CD14-positive monocyte (primary cell): ENCODE results near the gene C16orf96. TPM values are rescaled to one million over a fixed set of nuclear protein-coding genes. Genes with fewer than 3 reads are reported as not detected.
"Not testable (repeated sequence)": the region's sequence is repeated elsewhere in the genome, so short reads cannot be mapped to it uniquely, and the experiment has no call there.

Experiments used
- DNase-seq, 3 donors: peaks; one replicate each; pipeline ENCODE4 v3.0.0-alpha.2; 2011 to 2022
- H2AFZ ChIP-seq: 2 replicates; pipeline ENCODE4 v1.6.0; 2012; ENCODE audit warnings: mild to moderate bottlenecking, low read depth, low read length, inconsistent platforms; ENCODE audit not compliant: insufficient read depth, poor library complexity, severe bottlenecking
- H3K27ac ChIP-seq, 2 donors: 1 replicate in 1 of 2; 2 replicates in 1 of 2; pipeline ENCODE4 v1.5.1; 2012 to 2013; ENCODE audit warnings: low read length in 2 of 2, control low read depth in 1 of 2, inconsistent platforms in 1 of 2, low read depth in 1 of 2, mild to moderate bottlenecking in 1 of 2
- H3K27me3 ChIP-seq, 2 donors: one replicate each; pipeline versions ENCODE4 v1.6.0 to v1.6.1; 2011 to 2013; ENCODE audit warnings: low read length in 2 of 2; ENCODE audit not compliant: control insufficient read depth in 2 of 2, insufficient read depth in 2 of 2
- H3K36me3 ChIP-seq, 2 donors: replicated peaks in 1 of 2; 1 replicate in 1 of 2; 2 replicates in 1 of 2; pipeline versions ENCODE4 v1.5.1 to v1.6.1; 2012 to 2013; ENCODE audit warnings: low read length in 2 of 2, control low read depth in 1 of 2, inconsistent platforms in 1 of 2, mild to moderate bottlenecking in 1 of 2; ENCODE audit not compliant: insufficient read depth in 2 of 2, control insufficient read depth in 1 of 2
- H3K4me1 ChIP-seq, 2 donors: 1 replicate in 1 of 2; 2 replicates in 1 of 2; pipeline versions ENCODE4 v1.5.1 to v1.6.1; 2012 to 2013; ENCODE audit warnings: low read length in 2 of 2, control low read depth in 1 of 2, inconsistent platforms in 1 of 2, mild to moderate bottlenecking in 1 of 2, moderate library complexity in 1 of 2; ENCODE audit not compliant: insufficient read depth in 2 of 2, control insufficient read depth in 1 of 2
- H3K4me2 ChIP-seq: replicated peaks from 2 replicates; pipeline ENCODE3; 2012; ENCODE audit warnings: low read length, moderate library complexity, mild to moderate bottlenecking; ENCODE audit not compliant: poor library complexity, severe bottlenecking; ENCODE audit errors: extremely low read depth
- H3K4me3 ChIP-seq, 3 experiments: fragments of 200-600 bp in 1 of 3; sonication (generic) in 1 of 3; replicated peaks in 1 of 3; 1 replicate in 2 of 3; 2 replicates in 1 of 3; pipeline ENCODE4 v1.5.1; 2011 to 2013; ENCODE audit warnings: low read length in 3 of 3, mild to moderate bottlenecking in 3 of 3, control low read depth in 2 of 3, low read depth in 2 of 3, inconsistent platforms in 1 of 3, moderate library complexity in 1 of 3
- H3K79me2 ChIP-seq: 2 replicates; pipeline ENCODE4 v1.6.0; 2012; ENCODE audit warnings: mild to moderate bottlenecking, control low read depth, inconsistent platforms, low read length, moderate library complexity; ENCODE audit not compliant: insufficient read depth
- H3K9ac ChIP-seq: 2 replicates; pipeline ENCODE4 v1.6.0; 2017; ENCODE audit warnings: low read length, mild to moderate bottlenecking; ENCODE audit not compliant: insufficient read depth, poor library complexity, severe bottlenecking
- H3K9me3 ChIP-seq, 2 donors: replicated peaks in 1 of 2; 1 replicate in 1 of 2; 2 replicates in 1 of 2; pipeline versions ENCODE4 v1.5.1 to v1.6.1; 2012 to 2013; ENCODE audit warnings: low read length in 2 of 2, control low read depth in 1 of 2; ENCODE audit not compliant: control insufficient read depth in 1 of 2, insufficient read depth in 1 of 2
- H4K20me1 ChIP-seq: 2 replicates; pipeline ENCODE4 v1.6.0; 2012; ENCODE audit warnings: mild to moderate bottlenecking, low read length, control low read depth, moderate library complexity; ENCODE audit not compliant: insufficient read depth
- H3K27ac Mint-ChIP-seq, 7 donors: one replicate each; pipeline ENCODE4 v1.8.0; 2020; ENCODE audit warnings: mild to moderate bottlenecking in 7 of 7, mixed read lengths in 7 of 7, moderate library complexity in 6 of 7, inconsistent platforms in 2 of 7
- H3K27me3 Mint-ChIP-seq, 3 donors: one replicate each; pipeline ENCODE4 v1.8.0; 2021 to 2022; ENCODE audit warnings: low read depth in 3 of 3, mild to moderate bottlenecking in 3 of 3, mixed read lengths in 3 of 3, moderate library complexity in 3 of 3, inconsistent platforms in 1 of 3
- H3K36me3 Mint-ChIP-seq, 2 donors: one replicate each; pipeline ENCODE4 v1.8.0; 2020; ENCODE audit warnings: mixed read lengths in 2 of 2, inconsistent platforms in 1 of 2, mild to moderate bottlenecking in 1 of 2
- H3K4me1 Mint-ChIP-seq: one replicate; pipeline ENCODE4 v1.8.0; 2020; ENCODE audit warnings: mild to moderate bottlenecking, mixed read lengths
- H3K4me3 Mint-ChIP-seq, 2 donors: one replicate each; pipeline ENCODE4 v1.8.0; 2020; ENCODE audit warnings: mild to moderate bottlenecking in 2 of 2, mixed read lengths in 2 of 2, moderate library complexity in 1 of 2
- H3K9me3 Mint-ChIP-seq, 7 donors: one replicate each; pipeline ENCODE4 v1.8.0; 2020 to 2022; ENCODE audit warnings: mixed read lengths in 7 of 7, mild to moderate bottlenecking in 6 of 7, moderate library complexity in 6 of 7, inconsistent platforms in 2 of 7
- CTCF ChIP-seq: fragments of 200-600 bp; IDR thresholded peaks from one replicate; pipeline ENCODE4 v1.8.0; 2022; ENCODE audit warnings: antibody characterized with exemption, mild to moderate bottlenecking
- WGBS: methylation state at CpG from one replicate; pipeline ENCODE4 v1.1.5; 2013; ENCODE audit warnings: missing lambda C conversion rate; ENCODE audit not compliant: insufficient coverage; 5-methylcytosine and 5-hydroxymethylcytosine counted together
- intact Hi-C, 2 donors: fragments of 100-400 bp; cut with micrococcal nuclease; formaldehyde crosslinking; loops; one replicate each; pipeline versions ENCODE4 v1.15.0 to v1.15.1; 2023
- polyA plus RNA-seq, 3 donors: library from polyadenylated mRNA; depleted of rRNA in 1 of 3; unstranded in 2 of 3; stranded (reverse) in 1 of 3; fragments of 300-500 nt in 2 of 3; fragments of >200 nt in 1 of 3; fragmentation: Illumina TruSeq in 2 of 3; gene quantifications; 1 replicate in 2 of 3; 2 replicates in 1 of 3; pipeline ENCODE4 v1.2.3, GENCODE V29; 2012 to 2021

Gene C16orf96
- polyA plus RNA-seq, 3 donors = 0.13 TPM; not detected in 2

GRCh38 chr16:4570688-4571321 is 14.7 kb downstream of the C16orf96 start:
- no peak overlapping the region for H3K4me3 ChIP-seq
- H3K9me3 Mint-ChIP-seq = no peaks in the 10 kb centered on the region

GRCh38 chr16:4572715-4573114 is 16.6 kb downstream of the C16orf96 start:
- no peak overlapping the region for H3K9ac ChIP-seq
- no peak overlapping the region for H3K4me2 ChIP-seq
- peaks cover 2 to 3% (median 2%) of the 10 kb centered on the region in 3 donors for H3K27me3 Mint-ChIP-seq
- H3K4me1 ChIP-seq = peaks cover 0 to 2% of the 10 kb centered on the region in 2 donors
- H3K27me3 ChIP-seq = no peaks in the 10 kb centered on the region
- no peaks in the 10 kb centered on the region for H3K36me3 Mint-ChIP-seq
- WGBS = 29% methylated on average over 4 of the region's 4 CpGs
- TF ChIP-seq CTCF = no peak
- H2AFZ ChIP-seq = no peak overlapping the region
- intact Hi-C loops = no loop called here
- no peaks in the 10 kb centered on the region for H3K79me2 ChIP-seq
- no peak overlapping the region for H3K27ac ChIP-seq
- no peaks in the 10 kb centered on the region for H3K9me3 ChIP-seq
- no peak overlapping the region for H3K4me3 Mint-ChIP-seq
- peaks cover 6% of the 10 kb centered on the region for H3K4me1 Mint-ChIP-seq
- no peaks in the 10 kb centered on the region for H4K20me1 ChIP-seq
- H3K9me3 Mint-ChIP-seq = no peaks in the 10 kb centered on the region
- no peak overlapping the region for H3K27ac Mint-ChIP-seq
- no peaks in the 10 kb centered on the region for H3K36me3 ChIP-seq
- H3K4me3 ChIP-seq = no peak overlapping the region
- DNase-seq = no peak

More at GRCh38 chr16:4570688-4571321, 14.7 kb downstream of the C16orf96 start:
- Mint-ChIP-seq H3K4me3 (no peak overlapping the region), H3K27ac (no peak overlapping the region), H3K4me1 (peaks cover 6% of the 10 kb centered on the region), H3K27me3 (peaks cover 2 to 6% (median 3%) of the 10 kb centered on the region in 3 donors), H3K36me3 (no peaks in the 10 kb centered on the region)
- no peak overlapping the region for H3K4me2 ChIP-seq
- WGBS = 79% methylated on average over 7 of the region's 15 CpGs
- H3K4me1 ChIP-seq = peaks cover 0 to 2% of the 10 kb centered on the region in 2 donors
- H3K36me3 ChIP-seq = no peaks in the 10 kb centered on the region
- H3K27ac ChIP-seq = no peak overlapping the region
- no peaks in the 10 kb centered on the region for H3K27me3 ChIP-seq
- H3K9me3 ChIP-seq = no peaks in the 10 kb centered on the region
- H3K79me2 ChIP-seq = no peaks in the 10 kb centered on the region
- H3K9ac ChIP-seq = no peak overlapping the region
- no peak for TF ChIP-seq CTCF
- intact Hi-C loops = no loop called here
- DNase-seq = no peak
- H2AFZ ChIP-seq = no peak overlapping the region
- no peaks in the 10 kb centered on the region for H4K20me1 ChIP-seq

- H3K4me1 ChIP-seq, H3K27me3 Mint-ChIP-seq, H3K36me3 Mint-ChIP-seq, H3K9me3 ChIP-seq, H3K4me3 ChIP-seq, H3K4me1 Mint-ChIP-seq, H3K27ac ChIP-seq, intact Hi-C loops, H4K20me1 ChIP-seq, H3K27me3 ChIP-seq, H2AFZ ChIP-seq, H3K4me3 Mint-ChIP-seq, H3K79me2 ChIP-seq, H3K9ac ChIP-seq, H3K9me3 Mint-ChIP-seq, H3K36me3 ChIP-seq, DNase-seq, H3K27ac Mint-ChIP-seq, H3K4me2 ChIP-seq: not testable (repeated sequence)
- 100% methylated on average over 2 of the region's 7 CpGs for WGBS
These were observed 17.8 kb downstream of the C16orf96 start for GRCh38 chr16:4573926-4574325.
